KMS-11 (cell line): ENCODE data around the gene LPP.

Experiments used
- H2AFZ ChIP-seq: fragments of 200-600 bp; sonication (generic); 2 replicates; pipeline ENCODE4 v1.6.1; 2016; ENCODE audit warnings: antibody characterized with exemption, mixed run types, low read depth
- H3K27ac ChIP-seq: fragments of 200-600 bp; sonication (generic); 2 replicates; pipeline ENCODE4 v1.6.1; 2016; ENCODE audit warnings: mild to moderate bottlenecking, mixed run types
- H3K27me3 ChIP-seq: fragments of 200-600 bp; sonication (generic); 2 replicates; pipeline ENCODE4 v1.6.1; 2017; ENCODE audit warnings: mild to moderate bottlenecking, low read depth, mixed run types, moderate library complexity; ENCODE audit not compliant: insufficient read depth
- H3K36me3 ChIP-seq: fragments of 200-600 bp; sonication (generic); 2 replicates; pipeline ENCODE4 v1.6.1; 2017; ENCODE audit warnings: mild to moderate bottlenecking, mixed run types; ENCODE audit not compliant: insufficient read depth
- H3K4me1 ChIP-seq: fragments of 200-600 bp; sonication (generic); 2 replicates; pipeline ENCODE4 v1.6.1; 2016; ENCODE audit warnings: mild to moderate bottlenecking, low read depth, mixed run types; ENCODE audit not compliant: poor library complexity, severe bottlenecking
- H3K4me2 ChIP-seq: fragments of 200-600 bp; sonication (generic); 2 replicates; pipeline ENCODE4 v1.7.0; 2016; ENCODE audit warnings: mild to moderate bottlenecking, mixed run types
- H3K4me3 ChIP-seq: fragments of 200-600 bp; sonication (generic); IDR thresholded peaks from 2 replicates; pipeline ENCODE4 v1.6.1; 2017; ENCODE audit warnings: low read depth, low read length, mixed read lengths; ENCODE audit not compliant: insufficient read depth
- H3K79me2 ChIP-seq: fragments of 200-600 bp; sonication (generic); 2 replicates; pipeline ENCODE4 v1.6.1; 2016; ENCODE audit warnings: low read depth, mixed run types; ENCODE audit not compliant: insufficient read depth
- H3K9ac ChIP-seq: fragments of 200-600 bp; sonication (generic); 2 replicates; pipeline ENCODE4 v1.6.1; 2016; ENCODE audit warnings: mild to moderate bottlenecking, mixed run types
- H4K20me1 ChIP-seq: fragments of 200-600 bp; sonication (generic); 2 replicates; pipeline ENCODE4 v1.6.1; 2016; ENCODE audit warnings: mild to moderate bottlenecking, mixed run types; ENCODE audit not compliant: insufficient read depth
- TF ChIP-seq, protein P1 (sequence below): fragments of 200-600 bp; sonication (generic); conservative IDR thresholded peaks from 2 replicates; pipeline ENCODE4 v1.6.1; 2017; ENCODE audit warnings: low read depth, mild to moderate bottlenecking, antibody characterized with exemption, low read length, moderate library complexity, mixed read lengths

Gene LPP

DNA sequence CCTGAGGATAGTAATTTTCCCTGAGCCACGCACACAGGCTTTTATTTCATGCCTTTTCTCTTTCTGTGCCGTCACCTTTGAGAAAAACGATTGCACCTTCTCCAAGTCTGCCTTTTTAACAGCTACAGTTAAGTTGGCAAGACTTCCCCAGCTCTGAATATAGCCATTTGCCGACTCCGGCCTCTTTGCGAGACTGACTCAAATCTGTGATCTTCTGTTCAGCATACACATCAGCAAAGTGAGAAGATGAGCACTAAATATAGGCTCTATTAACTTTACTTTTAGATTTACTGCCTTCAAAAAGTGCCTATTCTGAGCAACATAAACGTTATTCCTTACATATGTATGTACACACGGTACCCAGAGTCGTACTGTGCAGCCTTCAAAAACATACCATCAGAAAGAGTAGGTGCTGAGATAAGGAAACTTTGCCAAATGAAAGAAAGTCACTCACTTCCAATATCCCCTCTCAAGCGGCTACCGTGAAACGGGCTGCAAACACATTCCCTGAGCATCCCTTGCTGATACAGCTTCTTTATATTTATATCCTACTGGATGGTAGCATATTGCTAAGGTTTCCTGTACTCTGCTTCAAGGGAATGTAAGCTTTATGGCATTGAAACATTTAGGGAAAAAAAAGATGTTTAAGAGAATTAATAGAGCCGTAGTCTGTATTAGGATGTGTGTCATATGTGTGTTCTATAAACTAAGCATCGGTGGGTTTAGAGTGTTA lies 734.5 kb downstream of the LPP start:
- no peaks in the 10 kb centered on the region for H3K79me2 ChIP-seq
- no peak overlapping the region for H3K4me3 ChIP-seq
- H3K9ac ChIP-seq = no peak overlapping the region
- no peaks in the 10 kb centered on the region for H3K27me3 ChIP-seq
- no peaks in the 10 kb centered on the region for H3K36me3 ChIP-seq
- no peak overlapping the region for H3K4me2 ChIP-seq
- no peak overlapping the region for H2AFZ ChIP-seq
- H4K20me1 ChIP-seq = no peaks in the 10 kb centered on the region
- no peaks in the 10 kb centered on the region for H3K4me1 ChIP-seq
- TF ChIP-seq, protein P1, sequence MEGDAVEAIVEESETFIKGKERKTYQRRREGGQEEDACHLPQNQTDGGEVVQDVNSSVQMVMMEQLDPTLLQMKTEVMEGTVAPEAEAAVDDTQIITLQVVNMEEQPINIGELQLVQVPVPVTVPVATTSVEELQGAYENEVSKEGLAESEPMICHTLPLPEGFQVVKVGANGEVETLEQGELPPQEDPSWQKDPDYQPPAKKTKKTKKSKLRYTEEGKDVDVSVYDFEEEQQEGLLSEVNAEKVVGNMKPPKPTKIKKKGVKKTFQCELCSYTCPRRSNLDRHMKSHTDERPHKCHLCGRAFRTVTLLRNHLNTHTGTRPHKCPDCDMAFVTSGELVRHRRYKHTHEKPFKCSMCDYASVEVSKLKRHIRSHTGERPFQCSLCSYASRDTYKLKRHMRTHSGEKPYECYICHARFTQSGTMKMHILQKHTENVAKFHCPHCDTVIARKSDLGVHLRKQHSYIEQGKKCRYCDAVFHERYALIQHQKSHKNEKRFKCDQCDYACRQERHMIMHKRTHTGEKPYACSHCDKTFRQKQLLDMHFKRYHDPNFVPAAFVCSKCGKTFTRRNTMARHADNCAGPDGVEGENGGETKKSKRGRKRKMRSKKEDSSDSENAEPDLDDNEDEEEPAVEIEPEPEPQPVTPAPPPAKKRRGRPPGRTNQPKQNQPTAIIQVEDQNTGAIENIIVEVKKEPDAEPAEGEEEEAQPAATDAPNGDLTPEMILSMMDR = no peak
- H3K27ac ChIP-seq = no peak overlapping the region

DNA sequence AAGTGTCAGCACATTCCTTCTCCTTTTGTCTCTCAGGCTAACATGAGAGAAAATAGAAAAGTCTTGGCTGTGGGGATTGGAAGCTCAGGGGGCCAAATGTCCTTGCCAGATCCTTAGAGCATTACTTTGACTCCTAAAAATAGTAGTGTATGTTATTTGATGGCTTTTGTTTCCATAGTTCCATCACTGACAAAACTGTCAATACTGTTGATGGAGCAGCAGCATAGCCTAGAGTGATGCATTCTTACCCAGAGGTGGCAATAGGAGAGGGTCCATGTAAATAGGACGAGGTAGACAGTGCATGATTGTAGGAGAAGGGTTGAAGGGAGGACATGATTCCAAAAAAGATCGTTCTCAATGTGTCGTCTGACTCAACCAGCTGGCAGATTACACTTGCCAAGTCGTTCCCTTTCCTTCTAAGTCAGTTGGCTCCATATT lies 735.1 kb downstream of the LPP start:
- Histone ChIP-seq H3K4me3 (no peak overlapping the region), H3K27ac (no peak overlapping the region), H3K4me1 (no peaks in the 10 kb centered on the region), H3K27me3 (no peaks in the 10 kb centered on the region), H3K9ac (no peak overlapping the region), H3K36me3 (no peaks in the 10 kb centered on the region), H3K79me2 (no peaks in the 10 kb centered on the region), H3K4me2 (no peak overlapping the region), H4K20me1 (no peaks in the 10 kb centered on the region), H2AFZ (no peak overlapping the region)
- TF ChIP-seq, protein P1 = no peak

DNA sequence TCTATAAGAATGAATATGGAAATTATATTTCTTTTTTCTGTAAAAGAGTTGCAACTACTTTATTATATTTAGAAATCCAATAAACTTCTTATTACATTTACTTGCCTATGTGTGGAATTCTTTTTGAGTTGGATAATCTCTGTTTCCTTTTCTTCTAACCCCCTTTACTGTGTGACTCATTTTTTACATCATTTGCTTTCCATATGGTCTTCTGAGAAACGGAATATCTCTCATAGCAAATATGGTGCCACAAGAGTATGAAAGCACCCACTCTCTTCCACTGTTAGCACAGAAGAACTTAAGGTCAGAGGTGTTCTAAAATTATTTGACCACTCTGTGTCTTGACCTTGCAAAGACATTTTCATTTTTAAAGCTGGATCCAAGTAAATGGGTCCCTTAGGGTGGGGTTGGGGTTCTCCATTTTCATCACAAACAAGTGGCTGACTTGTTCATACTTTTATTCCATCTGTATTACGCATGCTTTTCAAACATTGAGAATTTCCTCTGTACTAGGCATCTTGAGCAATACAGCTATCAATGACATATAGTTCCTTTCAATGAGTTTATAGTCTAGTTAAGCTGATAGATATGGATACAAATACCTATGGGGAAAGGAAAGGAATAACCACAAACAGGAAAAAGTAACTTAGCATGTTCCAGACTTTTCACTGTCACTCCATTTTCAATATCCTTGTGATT lies 736.8 kb downstream of the LPP start:
- H3K4me2 ChIP-seq = no peak overlapping the region
- no peak overlapping the region for H3K27ac ChIP-seq
- H3K4me1 ChIP-seq = no peaks in the 10 kb centered on the region
- TF ChIP-seq, protein P1 = no peak
- no peak overlapping the region for H3K4me3 ChIP-seq
- no peaks in the 10 kb centered on the region for H3K36me3 ChIP-seq
- H3K79me2 ChIP-seq = no peaks in the 10 kb centered on the region
- H3K27me3 ChIP-seq = no peaks in the 10 kb centered on the region
- no peak overlapping the region for H2AFZ ChIP-seq
- no peak overlapping the region for H3K9ac ChIP-seq
- no peaks in the 10 kb centered on the region for H4K20me1 ChIP-seq

DNA sequence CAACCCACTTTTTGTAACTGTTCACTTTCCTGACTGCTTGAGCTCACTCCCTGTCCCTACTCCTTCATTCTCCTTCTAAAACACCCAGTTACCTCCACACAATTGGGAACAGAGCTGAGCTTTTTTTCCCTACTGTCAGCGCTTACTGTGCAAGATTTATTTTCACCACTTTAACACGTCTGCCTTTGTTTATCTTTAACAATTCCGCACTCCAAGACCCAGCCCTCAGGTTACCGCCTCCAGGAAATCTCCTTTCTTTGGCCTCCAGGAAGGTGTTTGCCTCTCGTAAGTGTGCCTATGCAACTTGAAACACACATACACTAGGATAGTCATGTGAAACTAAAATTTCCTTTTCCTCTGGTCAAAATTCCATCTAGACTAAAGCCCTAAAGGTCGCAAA lies 745.9 kb downstream of the LPP start:
- H3K4me1 ChIP-seq = no peaks in the 10 kb centered on the region
- H3K27me3 ChIP-seq = no peaks in the 10 kb centered on the region
- no peaks in the 10 kb centered on the region for H3K79me2 ChIP-seq
- TF ChIP-seq, protein P1 = no peak
- no peaks in the 10 kb centered on the region for H3K36me3 ChIP-seq
- no peak overlapping the region for H3K4me2 ChIP-seq
- no peak overlapping the region for H3K4me3 ChIP-seq
- H4K20me1 ChIP-seq = no peaks in the 10 kb centered on the region
- H3K27ac ChIP-seq = no peak overlapping the region
- no peak overlapping the region for H2AFZ ChIP-seq
- no peak overlapping the region for H3K9ac ChIP-seq
